Activated CD8-positive, alpha-beta memory T cell treated with anti-CD3 and anti-CD28 coated beads for 1 hour (primary cell): ENCODE measurements around the gene CD47.

Experiments
- DNase-seq, 2 donors: peaks; one replicate each; pipeline ENCODE4 v3.0.0-alpha.2; 2020; ENCODE audit warnings: low read depth in 1 of 2; ENCODE audit errors: extremely low read depth in 1 of 2

The CD47 gene

DNA sequence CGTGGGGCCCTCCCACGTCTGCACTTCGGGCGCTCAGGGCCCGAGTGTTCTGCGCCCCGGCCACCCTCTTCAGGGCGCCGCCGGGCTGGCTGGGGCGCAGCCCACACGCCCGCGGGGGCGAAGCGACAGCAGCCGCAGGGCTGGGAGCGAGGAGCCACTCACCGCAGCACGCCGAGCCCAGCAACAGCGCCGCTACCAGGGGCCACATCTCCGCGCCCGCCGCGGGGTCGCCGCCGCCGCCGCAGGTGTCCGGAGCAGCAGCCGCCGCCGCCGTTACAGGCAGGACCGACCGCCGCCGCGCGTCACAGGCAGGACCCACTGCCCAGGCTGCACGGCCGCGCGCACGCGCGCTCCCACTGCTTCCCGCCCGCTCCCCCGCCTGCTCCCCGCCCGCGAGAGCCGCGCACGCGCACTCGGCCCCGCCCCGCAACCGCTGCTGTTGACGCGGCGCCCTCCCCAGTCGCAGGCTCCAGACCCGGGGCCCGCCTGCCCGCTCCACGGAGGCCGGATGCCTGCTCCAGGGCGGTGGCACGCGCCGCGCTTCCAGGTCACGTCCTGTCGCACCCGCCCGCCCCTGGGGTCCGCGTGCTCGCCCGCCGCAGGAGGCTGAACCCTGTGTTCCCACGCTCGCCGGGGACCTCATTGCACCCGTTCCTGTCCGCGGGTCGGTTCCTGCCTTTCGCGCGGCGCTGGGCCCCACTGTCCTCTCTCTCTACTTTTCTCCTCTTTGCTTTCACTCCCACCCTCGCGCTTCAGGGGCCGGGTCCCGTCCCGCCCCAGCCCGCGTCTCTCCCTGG lies at the start of gene CD47:
Gene CD47 (minus strand): TSS at position 331 of the 797 bp plus-strand sequence. CDS start 123 bp downstream, at position 208.
- peak; percentile 86 to 96 for DNase-seq

DNA sequence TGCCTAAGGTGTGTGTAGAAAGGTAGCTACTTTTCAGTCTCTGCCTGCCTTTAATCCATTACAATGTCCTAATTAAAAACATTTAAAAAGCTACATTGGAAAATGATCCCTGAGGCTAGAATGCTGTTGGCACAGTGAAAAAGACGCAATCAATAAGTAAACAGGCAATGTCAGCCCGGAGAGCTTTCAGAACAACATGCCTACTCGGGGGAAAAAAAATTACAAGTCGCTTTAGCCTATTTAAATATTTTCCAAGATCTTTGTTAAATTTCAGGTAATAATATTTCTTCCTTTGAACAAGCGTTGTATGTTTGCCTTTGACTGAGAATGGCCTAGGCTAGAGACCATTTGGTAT lies 46.6 kb upstream of the CD47 start:
- DNase-seq: no peak

DNA sequence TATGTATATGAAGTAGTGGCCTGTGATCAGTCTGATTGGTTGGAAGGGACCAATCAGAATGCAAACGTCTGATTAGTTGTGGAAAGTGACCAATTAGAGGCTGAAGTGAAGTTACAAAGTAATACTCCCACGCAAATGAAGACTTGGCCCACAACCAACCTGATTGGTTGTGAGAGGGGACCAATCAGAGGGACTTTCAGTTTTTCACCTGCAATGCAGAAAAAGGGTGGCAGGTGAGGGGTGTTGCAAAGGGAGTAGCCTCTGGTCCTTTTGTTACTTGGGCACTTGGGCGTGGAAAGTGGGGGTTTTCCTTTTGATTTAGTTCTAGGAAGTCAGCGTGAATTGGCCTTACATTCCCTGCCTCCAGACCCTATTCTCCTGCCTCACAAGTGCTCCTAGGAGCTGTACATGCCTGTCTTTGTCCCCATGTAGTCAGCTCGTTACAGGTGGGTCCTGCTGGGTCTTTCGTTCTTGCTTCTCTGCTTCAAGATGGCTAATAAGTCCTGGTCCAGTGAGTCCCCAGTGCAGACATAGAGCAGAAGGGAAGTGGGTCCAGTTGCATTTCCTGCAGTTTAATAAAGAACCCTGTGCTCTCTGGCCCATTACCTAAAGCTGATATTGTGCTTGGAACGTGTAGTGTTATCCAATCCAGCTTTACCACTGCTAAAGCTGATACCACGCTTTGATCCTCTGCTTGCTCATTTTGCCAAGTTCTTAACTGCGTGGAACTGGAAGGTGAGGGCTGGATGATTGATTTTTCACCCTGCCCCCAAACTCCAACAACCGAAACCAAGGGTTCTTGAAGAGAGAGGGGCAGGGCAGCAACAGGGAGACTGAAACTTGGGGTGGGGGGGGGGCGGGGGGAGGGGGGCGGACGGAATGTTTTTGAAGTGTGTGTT lies 46.0 kb upstream of the CD47 start:
- DNase-seq: no peak

DNA sequence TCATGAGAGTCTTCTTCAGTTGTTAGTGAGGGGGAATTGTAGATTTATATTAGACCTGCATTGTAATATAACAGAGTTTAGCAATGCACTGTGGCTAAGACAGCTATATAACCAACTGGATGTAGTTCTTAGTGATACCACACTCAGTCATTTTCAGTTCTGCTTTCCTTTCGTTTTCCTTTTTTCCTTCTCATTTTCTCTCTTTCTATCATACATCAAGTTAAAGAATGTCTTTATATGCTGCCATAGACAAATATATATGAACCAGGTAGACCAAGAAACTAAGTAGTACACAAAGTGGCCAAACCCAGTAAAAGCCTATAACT lies 43.7 kb upstream of the CD47 start:
- DNase-seq: no peak

DNA sequence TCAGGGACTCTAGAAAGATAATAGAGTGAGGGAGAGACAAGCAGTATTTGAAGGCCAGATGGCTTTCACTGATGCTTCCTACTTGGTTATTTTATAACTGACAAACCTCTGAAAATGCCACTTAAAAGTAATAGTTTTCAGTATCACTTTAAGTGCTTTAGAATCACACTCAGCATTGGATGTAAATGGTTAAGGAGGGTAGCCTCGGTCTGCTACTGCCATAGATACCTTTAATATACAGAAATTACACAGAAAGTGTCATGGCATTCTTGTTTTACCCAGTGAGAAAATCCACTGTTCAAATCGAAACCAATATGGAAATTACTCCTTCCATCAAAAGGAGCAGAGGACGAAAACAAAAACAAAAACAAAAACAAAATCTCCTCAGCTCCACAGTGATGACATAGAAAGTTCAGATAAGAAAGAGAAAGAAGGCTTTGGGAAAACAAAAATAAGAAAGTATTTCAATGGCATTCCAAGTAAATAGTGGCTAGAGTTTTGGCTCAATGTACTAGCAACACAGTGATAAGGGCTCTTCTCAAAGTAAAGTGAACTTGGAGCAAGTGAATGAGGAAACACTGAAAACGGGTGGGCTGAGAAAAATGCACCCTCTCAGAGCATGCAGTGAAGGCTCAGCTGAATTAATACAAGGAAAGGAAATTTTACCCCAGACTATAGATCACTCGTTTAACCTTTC lies 43.2 kb upstream of the CD47 start:
- no peak for DNase-seq

DNA sequence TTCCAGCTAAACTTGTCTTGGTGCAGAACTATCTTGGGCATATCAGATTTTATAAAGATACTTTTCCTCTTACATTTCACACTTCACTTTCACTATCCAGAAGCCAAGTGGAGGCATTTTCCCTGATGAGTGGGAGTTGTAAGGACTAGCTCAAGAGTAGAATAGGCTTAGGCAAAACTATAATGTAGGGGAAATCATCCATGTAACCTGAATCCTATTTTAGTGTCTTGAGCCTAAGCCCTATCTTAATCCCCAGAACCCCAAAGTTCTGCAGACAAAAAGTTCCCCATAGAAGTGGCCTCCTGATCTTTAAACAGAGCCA lies 42.2 kb upstream of the CD47 start:
- no peak for DNase-seq

DNA sequence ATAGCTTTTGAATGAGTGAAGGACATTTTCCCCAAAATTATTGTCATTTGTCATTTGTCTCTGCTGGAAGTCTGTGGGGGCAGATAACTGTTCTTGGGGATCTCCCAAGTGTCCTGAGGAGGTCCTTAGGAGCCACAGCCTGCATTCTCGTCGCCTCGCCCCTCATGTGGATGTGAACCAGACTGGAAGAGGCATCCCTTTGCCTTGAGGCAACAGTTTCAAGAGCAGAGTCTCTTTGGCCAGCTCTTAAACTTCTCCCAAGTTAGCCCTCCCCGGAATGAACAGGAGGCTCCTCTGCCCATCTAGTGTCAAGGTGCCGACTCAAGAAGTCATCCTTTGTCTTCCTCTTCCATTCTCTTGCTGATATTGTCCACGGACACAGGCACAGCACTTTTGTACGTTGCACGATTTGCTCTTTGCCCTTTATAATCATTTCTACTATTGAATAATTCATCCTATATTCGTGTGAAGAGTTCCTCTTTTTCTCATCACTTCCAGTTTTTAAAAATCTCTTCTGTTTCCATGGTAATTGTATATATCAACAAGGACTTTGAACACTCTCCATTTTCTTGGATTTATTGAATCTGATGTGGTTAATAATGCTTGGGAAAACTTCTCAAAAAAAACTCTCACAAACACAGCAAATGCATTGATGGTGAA lies 40.8 kb upstream of the CD47 start:
- DNase-seq: no peak

DNA sequence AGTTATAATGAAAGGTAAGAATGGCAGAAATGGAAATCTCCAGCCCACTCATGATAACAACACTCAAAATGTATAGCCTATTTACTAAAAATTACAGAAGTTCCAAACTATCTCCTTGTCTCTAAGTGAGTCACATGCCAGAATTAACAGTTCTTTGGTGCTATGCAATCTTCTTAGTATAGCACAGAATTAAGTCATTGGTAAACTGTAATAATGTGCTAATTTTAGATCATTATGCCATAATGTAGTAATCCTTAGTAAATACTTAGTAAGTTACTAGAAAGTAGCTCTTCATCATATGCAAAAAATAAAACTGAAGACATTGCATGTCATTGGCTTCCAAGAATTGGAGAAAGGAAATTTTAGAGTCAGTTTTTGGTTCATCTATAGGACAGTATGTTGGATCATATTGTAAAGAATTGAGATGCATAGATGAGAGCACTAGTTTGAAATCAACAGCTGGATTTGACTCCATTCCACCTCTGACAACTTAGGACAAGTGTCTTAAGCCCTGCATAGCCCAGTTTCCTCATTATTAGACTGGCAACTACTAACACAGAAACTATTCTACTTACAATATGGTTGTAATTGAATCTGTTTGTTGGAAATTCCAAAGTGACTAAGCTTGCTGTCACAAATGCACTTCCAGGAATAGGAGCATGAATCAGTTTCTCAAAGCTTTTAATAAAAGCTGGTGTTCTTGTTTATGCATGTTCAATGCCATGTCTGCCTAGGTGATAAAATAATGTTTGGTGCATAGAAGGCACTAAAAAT lies 40.1 kb upstream of the CD47 start:
- DNase-seq: no peak

DNA sequence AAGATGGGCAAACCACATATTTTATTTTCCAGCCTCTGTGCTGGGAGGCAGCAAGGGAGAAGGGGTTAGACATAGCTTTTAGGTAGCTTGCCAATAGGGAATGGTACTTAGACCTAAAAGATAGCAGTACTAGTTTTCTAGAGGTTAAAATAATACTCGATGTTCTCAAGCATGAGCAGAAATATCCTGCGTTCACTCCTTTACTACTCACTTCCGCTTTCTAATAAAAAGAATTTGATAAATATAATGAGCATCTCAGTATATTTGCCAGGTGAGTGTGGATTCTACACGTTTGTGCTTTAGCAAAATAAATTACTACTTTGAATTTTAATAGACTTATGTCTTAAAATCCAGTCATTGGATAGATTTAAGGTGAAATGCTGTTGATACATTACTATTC lies 39.4 kb upstream of the CD47 start:
- DNase-seq: no peak

DNA sequence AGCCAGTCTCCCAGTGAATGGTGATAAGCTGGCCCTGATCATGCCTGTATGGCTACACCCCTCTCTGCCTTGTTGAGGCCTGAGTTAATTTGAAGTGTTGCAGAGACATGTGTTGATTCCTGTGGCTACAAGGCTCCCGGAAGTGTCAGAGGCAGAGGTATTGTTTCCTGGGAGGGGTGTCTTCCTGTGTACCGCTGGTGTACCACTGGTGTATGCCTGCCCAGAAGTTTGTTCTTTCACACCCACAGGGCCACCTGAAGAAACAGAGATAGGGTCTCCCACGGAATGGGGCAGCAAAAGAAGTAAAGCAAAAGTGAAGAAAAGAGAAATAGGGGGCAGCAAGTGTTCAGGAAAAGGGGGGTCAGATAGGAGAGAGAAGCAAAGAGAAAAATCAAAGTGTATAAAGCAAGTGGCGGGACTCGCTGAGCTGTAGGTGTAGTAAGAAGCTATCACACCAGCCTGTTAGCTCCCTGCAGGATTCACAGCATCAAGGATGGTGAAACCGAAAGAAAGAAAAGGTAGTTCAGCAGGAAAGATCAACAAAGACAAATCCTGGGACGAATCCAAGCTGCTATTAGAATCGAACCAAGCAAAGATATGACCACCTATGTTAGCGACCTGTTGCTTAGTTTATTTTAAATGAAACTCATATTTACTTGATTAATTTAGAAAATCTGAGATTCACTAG lies 36.6 kb upstream of the CD47 start:
- DNase-seq: peak; percentile 19 to 28

DNA sequence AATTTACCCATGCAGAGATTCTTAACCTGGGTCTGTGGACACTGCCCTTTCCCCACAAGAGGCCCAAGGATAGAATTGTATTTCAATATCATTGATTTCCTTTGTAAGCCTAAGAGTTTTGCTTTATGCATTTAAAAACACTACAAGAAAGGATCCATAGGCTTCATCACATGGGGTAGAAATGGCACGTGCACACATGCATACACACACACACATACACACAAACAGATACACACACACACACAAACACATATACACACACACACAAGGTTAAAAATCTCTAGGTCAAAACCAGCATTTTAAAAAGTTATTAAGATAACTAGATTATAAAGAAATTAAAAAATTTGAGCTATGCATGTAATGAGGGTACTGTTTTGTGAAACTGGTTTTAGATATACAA lies 35.5 kb upstream of the CD47 start:
- no peak for DNase-seq

DNA sequence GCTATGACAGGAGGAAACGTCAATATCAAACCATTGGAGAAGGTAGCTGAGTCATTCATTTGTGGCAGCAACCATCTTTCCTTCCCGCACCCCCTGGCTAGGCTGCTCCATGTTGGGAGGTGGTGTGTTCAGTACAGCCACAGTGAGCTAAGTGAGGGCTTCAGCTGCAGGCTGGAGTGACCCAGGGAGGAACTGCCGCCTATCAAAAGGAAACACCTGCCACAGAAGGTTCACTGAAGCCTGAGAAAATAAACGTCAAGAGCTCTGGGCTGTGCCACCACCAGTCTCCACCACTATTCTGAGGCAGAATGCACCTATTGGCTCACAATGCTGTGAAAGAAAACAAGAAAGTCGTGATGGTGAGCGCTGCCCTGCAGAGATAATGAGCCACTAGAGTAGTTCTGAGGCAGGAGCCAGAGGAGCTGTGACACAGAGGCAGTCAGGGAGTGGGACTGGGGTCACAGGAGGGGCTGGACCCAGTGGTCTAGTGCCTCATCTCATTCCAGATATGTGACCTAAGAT lies 34.8 kb upstream of the CD47 start:
- DNase-seq: peak; percentile 23 to 38

DNA sequence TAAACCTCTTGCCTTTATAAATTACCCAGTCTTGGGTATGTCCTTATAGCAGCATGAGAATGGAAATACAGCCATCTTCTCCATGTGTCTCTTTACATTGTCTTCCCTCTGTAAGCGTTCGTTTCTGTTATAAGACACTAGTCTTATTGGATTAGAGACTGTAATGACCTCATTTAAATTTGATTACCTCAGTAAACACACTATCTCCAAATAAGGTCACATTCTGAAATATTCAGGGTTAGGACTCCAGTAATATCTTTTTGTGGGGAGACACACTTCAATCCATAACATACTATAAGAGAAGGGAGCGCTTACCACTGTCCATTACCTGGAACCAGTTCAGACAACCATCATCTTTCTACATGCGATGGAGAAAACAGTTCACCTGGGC lies 34.3 kb upstream of the CD47 start:
- DNase-seq: no peak

DNA sequence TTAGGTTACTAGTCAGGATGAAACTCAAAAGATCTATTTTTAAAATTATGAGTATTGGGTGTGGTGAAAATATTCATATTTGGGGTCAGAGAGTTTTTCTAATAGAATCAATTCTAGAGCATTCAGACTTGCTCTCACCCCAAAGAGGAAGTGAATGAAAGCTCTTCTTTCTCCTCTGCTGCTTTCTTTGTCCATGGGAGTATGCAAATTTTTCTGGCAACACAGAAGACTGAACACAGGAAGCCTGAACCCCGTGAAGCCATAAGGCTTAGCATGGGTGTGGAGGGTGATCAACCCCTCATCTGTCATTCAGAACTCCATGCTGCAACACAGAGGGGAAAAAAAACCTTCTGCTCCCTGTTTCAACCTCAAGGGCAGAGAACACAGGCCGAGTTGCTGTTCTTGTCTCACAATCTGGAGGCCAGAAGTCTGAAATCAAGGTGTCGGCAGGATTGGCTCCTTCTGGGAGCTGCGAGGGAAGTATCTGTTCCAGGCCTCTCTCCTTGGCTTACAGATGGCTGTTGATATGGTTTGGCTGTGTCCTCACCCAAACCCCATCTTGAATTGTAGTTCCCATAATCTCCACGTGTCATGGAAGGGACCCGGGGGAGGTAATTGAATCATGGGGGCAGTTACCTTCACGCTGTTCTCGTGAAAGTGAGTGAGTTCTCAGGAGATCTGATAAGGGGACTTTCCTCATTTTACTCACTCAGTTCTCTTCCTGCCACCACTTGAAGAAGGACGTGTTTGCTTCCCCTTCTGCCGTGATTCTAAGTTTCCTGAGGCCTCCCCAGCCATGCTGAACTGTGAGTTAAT lies 33.7 kb upstream of the CD47 start:
- peak in 1 of 2 donors; percentile 25 for DNase-seq

DNA sequence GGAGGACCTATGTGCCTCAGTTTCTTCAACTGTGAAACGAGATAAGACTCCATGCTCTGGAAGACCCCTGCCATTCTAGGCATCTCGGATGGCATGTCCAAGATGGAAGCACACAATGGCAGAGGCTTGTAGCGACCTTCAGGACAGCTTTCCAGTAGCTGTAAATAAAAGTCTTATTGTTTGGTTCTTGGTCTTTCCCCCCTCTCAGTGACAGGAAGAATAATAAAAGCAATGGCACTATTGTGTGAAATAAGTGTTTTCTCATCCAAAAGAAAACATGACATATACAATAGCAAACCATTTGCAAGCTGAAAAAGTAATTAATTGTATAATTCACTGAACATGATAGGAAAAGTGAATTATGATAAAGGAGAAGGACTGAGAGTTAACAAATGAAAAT lies 32.5 kb upstream of the CD47 start:
- DNase-seq: no peak

DNA sequence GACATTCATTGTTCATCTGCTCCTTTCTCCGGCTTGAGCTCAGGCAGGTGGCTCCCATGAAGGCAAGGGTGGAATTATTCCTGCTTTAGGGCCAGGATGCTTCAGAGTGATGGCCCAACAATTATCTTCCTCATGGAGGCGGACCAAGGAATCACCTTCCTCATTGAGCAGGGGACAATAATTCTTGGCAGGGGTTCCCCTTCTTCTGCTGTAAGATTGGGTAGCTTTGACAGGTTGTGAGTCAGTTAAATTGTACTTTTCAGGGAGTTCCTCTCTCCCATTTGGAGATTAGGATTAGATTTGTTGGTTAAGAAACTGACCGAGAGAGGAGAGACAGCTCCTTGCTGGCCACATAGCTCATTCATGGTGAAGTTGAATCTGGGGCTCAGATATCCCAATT lies 31.4 kb upstream of the CD47 start:
- no peak for DNase-seq

DNA sequence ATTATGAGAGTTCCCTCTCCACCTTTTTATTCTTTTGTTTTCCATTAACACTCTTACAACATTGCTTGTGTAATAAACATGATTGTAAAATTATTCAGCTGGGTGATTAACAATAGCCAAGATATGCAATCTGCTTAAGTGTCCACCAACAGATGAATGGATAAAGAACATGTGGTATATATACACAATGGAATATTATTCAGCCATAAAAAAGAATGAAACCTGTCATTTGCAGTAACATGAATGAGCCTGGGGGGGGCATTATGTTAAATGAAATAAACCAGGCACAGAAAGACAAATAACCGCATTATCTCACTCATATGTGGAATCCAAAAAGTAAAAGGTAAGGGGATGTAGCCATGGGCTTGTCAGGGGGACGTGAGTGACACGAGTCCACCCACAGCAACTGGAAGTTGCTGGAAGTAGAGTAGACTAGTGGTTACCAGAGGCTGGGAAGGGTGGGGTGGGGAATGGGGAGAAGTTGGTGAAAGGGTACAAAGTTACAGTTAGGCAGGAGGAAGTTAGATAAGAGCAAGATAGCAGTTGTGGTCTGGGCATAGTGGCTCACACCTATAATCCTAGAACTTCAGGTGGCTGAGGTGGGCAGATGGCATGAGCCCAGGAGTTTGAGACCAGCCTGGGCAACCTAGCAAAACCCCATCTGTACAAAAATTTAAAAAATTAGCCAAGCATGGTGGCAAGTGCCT lies 28.7 kb upstream of the CD47 start:
- DNase-seq: no peak

DNA sequence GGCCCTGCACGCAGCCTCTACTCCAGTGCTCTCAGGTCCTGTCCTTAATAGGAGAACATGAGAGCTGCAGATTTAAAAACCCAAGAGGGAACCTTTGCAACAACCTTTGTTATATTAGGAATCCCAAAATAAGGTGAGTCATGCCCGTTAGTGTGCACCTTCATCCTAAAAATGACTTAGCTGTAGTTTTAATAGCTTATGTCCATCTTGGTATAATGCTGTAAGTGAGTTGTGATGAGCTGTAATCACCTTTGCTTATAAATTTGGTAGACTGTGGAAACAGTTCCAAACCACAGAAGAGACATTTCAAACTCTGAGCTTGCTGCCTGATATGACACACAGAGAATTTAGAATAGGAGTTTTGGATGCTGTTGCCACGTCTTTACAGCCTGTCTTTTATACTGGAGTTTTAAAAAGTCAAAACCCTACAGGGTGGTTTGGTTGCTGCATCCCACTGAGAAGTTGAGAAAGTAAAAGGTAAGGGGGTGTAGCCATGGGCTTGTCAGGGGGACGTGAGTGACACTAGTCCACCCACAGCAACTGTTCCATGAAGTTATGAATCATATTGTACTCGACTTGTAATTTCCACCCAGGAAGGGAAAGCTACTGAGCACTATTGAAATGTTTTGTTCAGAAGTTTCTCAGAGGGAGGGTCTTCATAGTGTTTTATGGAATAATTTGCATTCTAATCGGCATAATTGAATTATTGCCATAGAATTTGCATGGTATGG lies 27.4 kb upstream of the CD47 start:
- no peak for DNase-seq
